GM12892 (cell line): ENCODE data around the gene ACTR1A.
A peak's percentile ranks its signal among the peaks of the same experiment; 100 is the strongest.
"Not testable (repeated sequence)": the region's sequence is repeated elsewhere in the genome, so short reads cannot be mapped to it uniquely, and the experiment has no call there.

Experiments used
- DNase-seq: peaks from one replicate; pipeline ENCODE4 v3.0.0; 2011; ENCODE audit not compliant: insufficient read length
- FAIRE-seq: peaks from 2 replicates; lab custom pipeline; 2011; peaks lifted over from hg19 to GRCh38; lab: Jason Lieb, UNC
- POLR2A ChIP-seq: IDR thresholded peaks from 2 replicates; pipeline ENCODE4 v1.6.1; 2011; ENCODE audit warnings: low read depth, low read length, control low read depth
- POLR2AphosphoS5 ChIP-seq: IDR thresholded peaks from 2 replicates; pipeline ENCODE4 v1.6.1; 2011; ENCODE audit warnings: low read depth, low read length, control low read depth
- TAF1 ChIP-seq: IDR thresholded peaks from 2 replicates; pipeline ENCODE4 v1.6.1; 2011; ENCODE audit warnings: low read depth, mild to moderate bottlenecking, control low read depth, low read length, borderline replicate concordance

Gene ACTR1A

GRCh38 chr10:102511583-102512274 is 9.2 kb upstream of the ACTR1A start:
- no peak for TF ChIP-seq TAF1
- TF ChIP-seq POLR2AphosphoS5: no peak
- TF ChIP-seq POLR2A: no peak
- FAIRE-seq (peak; percentile 88), DNase-seq (peak; percentile 37)

GRCh38 chr10:102509387-102509786 is 6.9 kb upstream of the ACTR1A start:
- FAIRE-seq (no peak), DNase-seq (no peak)
- TF ChIP-seq TAF1: no peak

DNA sequence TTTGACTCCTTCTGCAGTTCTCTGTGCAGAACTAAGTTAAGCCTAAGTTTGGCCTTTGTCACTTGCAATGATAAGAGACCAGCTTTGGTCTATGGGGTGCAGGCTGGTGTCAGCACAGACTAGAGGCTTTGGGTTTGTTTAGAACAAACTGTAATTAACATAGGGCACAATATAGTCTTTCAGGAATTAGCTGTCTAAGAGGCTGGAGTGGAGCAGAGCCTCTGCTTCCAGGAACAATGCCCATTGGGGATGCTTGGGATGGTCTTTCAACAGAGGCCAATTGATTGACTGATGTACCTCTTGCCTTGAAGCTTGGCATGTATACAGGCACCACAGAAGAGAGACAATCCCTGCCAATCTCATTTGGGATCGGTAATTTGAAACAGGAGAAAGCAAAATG is 6.0 kb upstream of the ACTR1A start:
- no peak for DNase-seq
- no peak for FAIRE-seq
- no peak for TF ChIP-seq POLR2AphosphoS5
- no peak for TF ChIP-seq POLR2A
- TF ChIP-seq TAF1: no peak

DNA sequence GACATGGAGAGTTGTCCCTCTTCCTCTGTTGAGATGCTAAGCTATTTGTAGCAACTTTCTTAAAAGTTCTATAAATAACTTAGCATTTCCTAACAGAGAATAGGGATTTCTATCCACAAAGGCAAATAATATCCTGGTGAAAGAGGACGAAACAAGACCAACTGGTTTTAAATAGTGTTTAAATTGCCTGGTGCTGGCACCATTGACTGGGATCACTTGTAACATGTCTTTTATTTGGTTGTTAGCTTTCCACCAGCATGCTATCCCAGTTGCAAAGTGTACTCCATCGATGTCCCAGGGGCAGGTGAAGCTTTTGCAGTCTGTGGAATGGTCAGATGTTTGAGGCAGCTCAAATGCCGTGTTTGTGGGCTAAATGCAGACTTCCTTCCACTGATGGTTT is 5.0 kb upstream of the ACTR1A start:
- DNase-seq (no peak), FAIRE-seq (no peak)
- TF ChIP-seq POLR2AphosphoS5 (no peak), POLR2A (no peak), TAF1 (no peak)

- no peak for DNase-seq
Observed at GRCh38 chr10:102505462-102506115, 3.1 kb upstream of the ACTR1A start.

GRCh38 chr10:102504976-102505300 is 2.4 kb upstream of the ACTR1A start:
- DNase-seq (no peak), FAIRE-seq (no peak)
- TF ChIP-seq TAF1: no peak
- TF ChIP-seq POLR2AphosphoS5: no peak
- TF ChIP-seq POLR2A: no peak

More at GRCh38 chr10:102505462-102506115, 3.1 kb upstream of the ACTR1A start:
- TF ChIP-seq POLR2A: no peak
- no peak for TF ChIP-seq TAF1
- no peak for TF ChIP-seq POLR2AphosphoS5
- FAIRE-seq: no peak

DNA sequence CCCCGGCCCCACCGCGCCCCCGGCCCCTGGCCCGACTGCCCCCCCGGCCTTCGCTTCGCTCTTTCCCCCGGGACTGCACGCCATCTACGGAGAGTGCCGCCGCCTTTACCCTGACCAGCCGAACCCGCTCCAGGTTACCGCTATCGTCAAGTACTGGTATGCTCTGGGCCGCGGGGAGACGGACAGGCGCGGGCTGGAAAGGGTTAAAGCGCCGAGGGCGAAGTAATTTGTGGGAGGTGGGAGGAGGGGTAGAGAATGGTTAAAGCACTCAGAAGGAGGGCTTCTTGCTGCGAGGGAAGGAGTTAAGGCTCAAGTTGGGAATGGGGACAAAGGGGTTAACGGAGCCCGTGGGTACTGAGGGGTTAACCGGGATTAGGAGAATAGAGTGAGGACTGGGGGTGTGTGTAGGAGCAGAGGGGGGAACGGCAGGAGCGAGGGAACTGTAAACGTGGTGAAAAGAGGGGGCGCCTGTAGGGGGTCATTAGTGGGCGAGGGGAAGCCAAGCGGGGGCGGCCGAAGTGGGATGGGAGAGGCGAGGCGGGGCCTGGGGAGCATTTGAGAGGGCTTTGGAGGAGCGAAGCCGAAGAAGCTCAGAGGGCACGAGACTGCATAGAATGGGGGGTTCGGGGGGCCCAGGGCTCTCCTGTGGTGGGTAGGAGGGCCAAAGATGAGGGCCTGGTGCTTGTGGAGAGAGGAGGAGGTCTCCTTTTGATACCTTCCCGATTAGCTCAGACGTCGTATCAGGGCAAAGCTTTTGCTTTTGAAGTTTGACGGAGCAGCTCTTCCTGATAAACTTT is 1.9 kb upstream of the ACTR1A start:
- no peak for TF ChIP-seq POLR2AphosphoS5
- TF ChIP-seq POLR2A: no peak
- no peak for TF ChIP-seq TAF1
- FAIRE-seq: peak; percentile 68
- no peak for DNase-seq

DNA sequence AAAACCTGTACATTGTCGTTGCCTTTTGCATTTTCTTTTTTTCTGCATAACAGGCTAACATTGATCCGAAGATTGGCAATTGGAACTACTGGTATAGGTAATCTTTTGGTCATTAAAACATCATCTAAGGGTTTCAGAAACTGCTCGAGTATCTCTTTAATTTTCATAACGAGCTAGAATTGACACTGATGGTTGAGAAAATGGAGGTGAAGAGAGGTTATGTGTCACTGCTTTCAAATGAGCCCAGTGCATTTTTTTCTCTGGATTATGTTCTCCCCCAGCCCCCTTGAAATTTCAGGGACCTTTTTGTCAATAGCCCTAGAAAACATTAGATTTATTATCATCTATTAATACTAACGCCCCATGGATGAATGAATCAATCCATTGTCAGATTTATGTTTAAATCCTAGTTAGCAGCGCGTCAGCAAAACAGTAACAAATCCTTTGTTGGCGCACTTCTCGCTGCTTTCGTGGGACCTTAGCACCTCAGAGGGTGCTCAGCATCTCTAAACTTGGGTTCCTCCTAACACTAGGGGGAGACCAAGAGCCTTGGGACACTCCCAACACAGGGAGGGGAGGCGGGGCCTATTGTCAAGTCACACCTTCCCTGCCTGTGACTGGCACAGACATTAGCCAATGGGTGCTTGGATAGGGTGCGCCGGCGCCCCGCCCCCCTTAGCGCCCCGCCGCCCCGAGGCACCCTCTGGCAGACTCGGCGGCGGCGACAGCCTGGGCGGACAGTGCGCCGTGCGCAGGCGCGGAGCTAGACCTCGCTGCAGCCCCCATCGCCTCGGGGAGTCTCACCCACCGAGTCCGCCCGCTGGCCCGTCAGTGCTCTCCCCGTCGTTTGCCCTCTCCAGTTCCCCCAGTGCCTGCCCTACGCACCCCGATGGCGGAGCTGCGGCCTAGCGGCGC is 1.0 kb upstream of the ACTR1A start, which contains the start of gene SUFU:
TSS of gene SUFU (plus strand) at position 709 of the 915 bp plus-strand sequence. CDS start at position 890, 181 bp downstream.
- FAIRE-seq: peak; percentile 95
- TF ChIP-seq TAF1 (peak; percentile 87), POLR2AphosphoS5 (no peak), POLR2A (peak; percentile 79)
- peak; percentile 89 for DNase-seq

DNA sequence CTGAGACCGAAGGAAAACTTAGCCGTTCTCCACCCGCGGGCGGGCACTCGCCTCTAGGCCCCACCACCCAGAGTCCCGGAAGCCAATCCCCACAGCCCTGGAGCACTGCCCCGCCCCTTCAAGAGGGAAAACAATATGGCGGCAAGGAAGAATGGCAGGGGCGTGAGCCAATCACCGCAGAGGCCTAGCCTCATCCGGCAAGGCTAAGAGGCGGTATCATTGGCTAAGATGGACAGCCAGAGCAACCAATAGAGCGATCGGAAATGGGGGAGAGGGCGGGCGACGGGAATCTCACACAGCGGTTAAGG is 529 bp downstream of the ACTR1A start:
- no peak for FAIRE-seq
- TF ChIP-seq TAF1 (no peak), POLR2A (no peak), POLR2AphosphoS5 (no peak)
- DNase-seq: peak; percentile 95

DNA sequence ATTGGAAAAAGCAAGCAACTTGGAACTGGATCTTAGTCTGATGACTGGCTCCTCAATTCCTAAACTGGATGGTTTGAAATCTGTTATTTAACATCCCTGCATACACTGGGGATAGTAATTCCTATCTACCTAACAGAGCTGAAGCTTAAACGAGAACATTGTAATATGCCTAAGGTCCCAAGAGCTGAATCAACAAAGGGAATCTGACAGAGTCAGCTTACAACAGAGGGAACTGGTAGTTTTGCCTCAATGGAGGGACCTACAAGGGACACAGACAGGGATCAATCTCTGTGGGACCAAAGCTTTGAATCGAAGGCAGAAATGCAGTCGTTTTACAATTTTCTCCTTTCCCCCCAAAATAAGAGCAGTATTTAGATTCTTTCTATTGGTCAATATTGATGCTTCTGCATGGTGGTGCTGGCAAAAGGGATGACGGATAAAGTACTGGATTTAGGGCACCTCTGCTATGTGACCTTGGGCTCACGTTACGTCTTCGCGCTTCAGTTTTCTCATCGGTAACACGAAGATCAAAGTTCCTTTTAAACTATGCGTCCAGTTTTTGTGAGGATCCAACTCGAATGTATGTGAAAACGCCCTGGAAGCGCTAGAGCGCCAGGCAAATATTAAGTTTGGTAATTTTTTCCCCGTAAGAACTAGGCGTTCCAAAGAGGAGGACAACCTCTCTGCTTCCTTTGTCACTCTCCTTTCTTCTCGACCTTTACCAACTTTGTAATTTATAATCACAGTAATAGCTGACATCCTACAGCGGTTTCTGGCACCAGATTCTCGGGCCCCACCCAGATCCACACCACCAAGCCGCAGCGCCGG is 1.1 kb downstream of the ACTR1A start:
- FAIRE-seq: no peak
- TF ChIP-seq TAF1 (no peak), POLR2AphosphoS5 (no peak), POLR2A (no peak)
- DNase-seq: no peak

GRCh38 chr10:102500686-102501085 is 1.8 kb downstream of the ACTR1A start:
- not testable (repeated sequence) for FAIRE-seq, DNase-seq

- no peak for FAIRE-seq
- TF ChIP-seq POLR2A (no peak), TAF1 (no peak), POLR2AphosphoS5 (no peak)
- DNase-seq: no peak
Observed at GRCh38 chr10:102499356-102499755, 3.2 kb downstream of the ACTR1A start.
